H1 (cell line): Measurements from ENCODE around the gene GULP1. TPM values are rescaled to one million over a fixed set of nuclear protein-coding genes. Genes with fewer than 3 reads are reported as not detected.

Experiments
- FOSL1 ChIP-seq: IDR thresholded peaks from 2 replicates; pipeline ENCODE4 v1.6.1; 2011; ENCODE audit warnings: mild to moderate bottlenecking, low read depth, low read length, moderate library complexity; ENCODE audit not compliant: insufficient read depth
- TAF7 ChIP-seq: optimal IDR thresholded peaks from 2 replicates; pipeline ENCODE3; 2011; ENCODE audit warnings: low read depth, mild to moderate bottlenecking, inconsistent platforms, low read length, moderate library complexity, borderline replicate concordance
- polyA plus RNA-seq, 7 experiments: library from polyadenylated mRNA; depleted of rRNA in 3 of 7; stranded (reverse) in 5 of 7; unstranded in 2 of 7; fragments of >200 nt in 5 of 7; fragments of 200-250 nt in 2 of 7; gene quantifications; 1 replicate in 5 of 7; 2 replicates in 1 of 7; 4 replicates in 1 of 7; pipeline versions ENCODE4 v1.2.1 to v1.2.3, GENCODE V29; 2011 to 2013; ENCODE audit warnings: missing spikeins in 2 of 7, mixed read lengths in 2 of 7
- total RNA-seq: library from RNA; stranded (reverse); fragmentation: NEBNext Ultra II Directional; extraction: Animal tissue kit (Norgen Biotek cat#: 25700); gene quantifications from 2 replicates; pipeline ENCODE4 v1.2.1, GENCODE V29; 2021
- TF ChIP-seq, protein P1 (sequence below): fragments of 300-600 bp; sonication (generic); IDR thresholded peaks from 2 replicates; pipeline ENCODE4 v1.7.1; 2012; ENCODE audit warnings: low read length, moderate library complexity, mild to moderate bottlenecking, inconsistent platforms; ENCODE audit not compliant: insufficient replicate concordance

GULP1 gene
- total and polyA plus RNA-seq, 2 of the 8 experiments (the other 6 are each of a cell fraction or from before 2014, with no cell fraction given): 69.7 to 139 TPM

DNA sequence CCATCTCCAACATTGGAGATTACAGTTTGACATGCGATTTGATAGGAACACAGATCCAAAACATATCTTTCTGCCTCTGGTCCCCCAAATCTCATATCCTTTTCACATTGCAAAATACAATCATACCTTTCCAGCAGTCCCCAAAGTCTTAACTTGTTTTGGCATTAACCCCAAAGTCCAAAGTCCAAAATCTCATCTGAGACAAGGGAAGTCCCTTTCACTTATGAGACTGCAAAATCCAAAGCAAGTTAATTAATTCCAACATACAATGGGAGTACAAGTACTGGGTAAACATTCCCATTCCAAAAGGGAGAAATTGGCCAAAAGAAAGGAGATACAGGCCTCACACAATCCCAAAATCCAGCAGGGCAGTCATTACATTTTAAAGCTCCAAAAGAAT, 265.4 kb downstream of the GULP1 start (continued):
- TF ChIP-seq FOSL1 (no peak), TAF7 (no peak)
- TF ChIP-seq, protein P1, sequence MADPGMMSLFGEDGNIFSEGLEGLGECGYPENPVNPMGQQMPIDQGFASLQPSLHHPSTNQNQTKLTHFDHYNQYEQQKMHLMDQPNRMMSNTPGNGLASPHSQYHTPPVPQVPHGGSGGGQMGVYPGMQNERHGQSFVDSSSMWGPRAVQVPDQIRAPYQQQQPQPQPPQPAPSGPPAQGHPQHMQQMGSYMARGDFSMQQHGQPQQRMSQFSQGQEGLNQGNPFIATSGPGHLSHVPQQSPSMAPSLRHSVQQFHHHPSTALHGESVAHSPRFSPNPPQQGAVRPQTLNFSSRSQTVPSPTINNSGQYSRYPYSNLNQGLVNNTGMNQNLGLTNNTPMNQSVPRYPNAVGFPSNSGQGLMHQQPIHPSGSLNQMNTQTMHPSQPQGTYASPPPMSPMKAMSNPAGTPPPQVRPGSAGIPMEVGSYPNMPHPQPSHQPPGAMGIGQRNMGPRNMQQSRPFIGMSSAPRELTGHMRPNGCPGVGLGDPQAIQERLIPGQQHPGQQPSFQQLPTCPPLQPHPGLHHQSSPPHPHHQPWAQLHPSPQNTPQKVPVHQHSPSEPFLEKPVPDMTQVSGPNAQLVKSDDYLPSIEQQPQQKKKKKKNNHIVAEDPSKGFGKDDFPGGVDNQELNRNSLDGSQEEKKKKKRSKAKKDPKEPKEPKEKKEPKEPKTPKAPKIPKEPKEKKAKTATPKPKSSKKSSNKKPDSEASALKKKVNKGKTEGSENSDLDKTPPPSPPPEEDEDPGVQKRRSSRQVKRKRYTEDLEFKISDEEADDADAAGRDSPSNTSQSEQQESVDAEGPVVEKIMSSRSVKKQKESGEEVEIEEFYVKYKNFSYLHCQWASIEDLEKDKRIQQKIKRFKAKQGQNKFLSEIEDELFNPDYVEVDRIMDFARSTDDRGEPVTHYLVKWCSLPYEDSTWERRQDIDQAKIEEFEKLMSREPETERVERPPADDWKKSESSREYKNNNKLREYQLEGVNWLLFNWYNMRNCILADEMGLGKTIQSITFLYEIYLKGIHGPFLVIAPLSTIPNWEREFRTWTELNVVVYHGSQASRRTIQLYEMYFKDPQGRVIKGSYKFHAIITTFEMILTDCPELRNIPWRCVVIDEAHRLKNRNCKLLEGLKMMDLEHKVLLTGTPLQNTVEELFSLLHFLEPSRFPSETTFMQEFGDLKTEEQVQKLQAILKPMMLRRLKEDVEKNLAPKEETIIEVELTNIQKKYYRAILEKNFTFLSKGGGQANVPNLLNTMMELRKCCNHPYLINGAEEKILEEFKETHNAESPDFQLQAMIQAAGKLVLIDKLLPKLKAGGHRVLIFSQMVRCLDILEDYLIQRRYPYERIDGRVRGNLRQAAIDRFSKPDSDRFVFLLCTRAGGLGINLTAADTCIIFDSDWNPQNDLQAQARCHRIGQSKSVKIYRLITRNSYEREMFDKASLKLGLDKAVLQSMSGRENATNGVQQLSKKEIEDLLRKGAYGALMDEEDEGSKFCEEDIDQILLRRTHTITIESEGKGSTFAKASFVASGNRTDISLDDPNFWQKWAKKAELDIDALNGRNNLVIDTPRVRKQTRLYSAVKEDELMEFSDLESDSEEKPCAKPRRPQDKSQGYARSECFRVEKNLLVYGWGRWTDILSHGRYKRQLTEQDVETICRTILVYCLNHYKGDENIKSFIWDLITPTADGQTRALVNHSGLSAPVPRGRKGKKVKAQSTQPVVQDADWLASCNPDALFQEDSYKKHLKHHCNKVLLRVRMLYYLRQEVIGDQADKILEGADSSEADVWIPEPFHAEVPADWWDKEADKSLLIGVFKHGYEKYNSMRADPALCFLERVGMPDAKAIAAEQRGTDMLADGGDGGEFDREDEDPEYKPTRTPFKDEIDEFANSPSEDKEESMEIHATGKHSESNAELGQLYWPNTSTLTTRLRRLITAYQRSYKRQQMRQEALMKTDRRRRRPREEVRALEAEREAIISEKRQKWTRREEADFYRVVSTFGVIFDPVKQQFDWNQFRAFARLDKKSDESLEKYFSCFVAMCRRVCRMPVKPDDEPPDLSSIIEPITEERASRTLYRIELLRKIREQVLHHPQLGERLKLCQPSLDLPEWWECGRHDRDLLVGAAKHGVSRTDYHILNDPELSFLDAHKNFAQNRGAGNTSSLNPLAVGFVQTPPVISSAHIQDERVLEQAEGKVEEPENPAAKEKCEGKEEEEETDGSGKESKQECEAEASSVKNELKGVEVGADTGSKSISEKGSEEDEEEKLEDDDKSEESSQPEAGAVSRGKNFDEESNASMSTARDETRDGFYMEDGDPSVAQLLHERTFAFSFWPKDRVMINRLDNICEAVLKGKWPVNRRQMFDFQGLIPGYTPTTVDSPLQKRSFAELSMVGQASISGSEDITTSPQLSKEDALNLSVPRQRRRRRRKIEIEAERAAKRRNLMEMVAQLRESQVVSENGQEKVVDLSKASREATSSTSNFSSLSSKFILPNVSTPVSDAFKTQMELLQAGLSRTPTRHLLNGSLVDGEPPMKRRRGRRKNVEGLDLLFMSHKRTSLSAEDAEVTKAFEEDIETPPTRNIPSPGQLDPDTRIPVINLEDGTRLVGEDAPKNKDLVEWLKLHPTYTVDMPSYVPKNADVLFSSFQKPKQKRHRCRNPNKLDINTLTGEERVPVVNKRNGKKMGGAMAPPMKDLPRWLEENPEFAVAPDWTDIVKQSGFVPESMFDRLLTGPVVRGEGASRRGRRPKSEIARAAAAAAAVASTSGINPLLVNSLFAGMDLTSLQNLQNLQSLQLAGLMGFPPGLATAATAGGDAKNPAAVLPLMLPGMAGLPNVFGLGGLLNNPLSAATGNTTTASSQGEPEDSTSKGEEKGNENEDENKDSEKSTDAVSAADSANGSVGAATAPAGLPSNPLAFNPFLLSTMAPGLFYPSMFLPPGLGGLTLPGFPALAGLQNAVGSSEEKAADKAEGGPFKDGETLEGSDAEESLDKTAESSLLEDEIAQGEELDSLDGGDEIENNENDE: no peak
